ENCODE data around the gene KRTAP12-4.
"Not testable (repeated sequence)": the region's sequence is repeated elsewhere in the genome, so short reads cannot be mapped to it uniquely, and the experiment has no call there.

KRTAP12-4 gene

GRCh38 chr21:44686843-44687561 is 32.5 kb upstream of the KRTAP12-4 start:
- no peak for DNase-seq

DNA sequence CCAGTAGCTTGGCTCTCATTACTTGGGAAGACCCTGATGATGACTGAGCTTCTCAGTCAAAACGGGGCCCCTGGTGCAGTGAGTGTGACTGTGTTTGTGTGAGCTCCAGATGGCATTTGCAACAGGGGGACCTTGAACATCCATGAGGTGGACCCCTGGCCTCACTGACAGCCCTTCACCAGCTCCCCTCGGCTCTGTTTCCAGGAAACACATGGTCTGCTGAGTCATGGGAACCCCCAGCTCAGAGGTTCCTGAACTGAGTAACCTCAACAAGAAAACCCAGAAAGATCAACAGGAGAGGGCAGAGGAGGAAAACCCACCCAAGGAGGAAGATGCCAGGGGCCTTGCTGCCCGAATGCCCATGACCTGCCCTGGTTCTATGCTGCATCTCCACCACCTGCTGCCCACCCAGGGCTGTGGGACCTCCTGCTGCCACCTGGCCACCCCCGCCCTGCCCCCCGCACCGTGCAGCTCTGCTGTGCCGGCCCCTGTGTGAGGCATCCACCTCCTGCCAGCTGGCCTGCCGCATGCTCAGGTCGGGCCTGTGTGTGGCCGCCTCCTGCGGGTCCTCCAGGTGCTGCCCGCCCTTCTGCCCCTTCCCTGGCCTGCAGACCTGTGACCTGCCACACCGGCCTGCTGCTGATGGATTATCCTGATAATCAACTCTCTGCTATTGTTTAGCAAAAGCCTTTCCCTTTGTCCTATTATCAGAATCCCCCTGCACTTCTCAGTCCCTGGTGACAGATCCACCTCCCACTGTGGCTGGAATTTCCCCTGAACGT is 31.7 kb upstream of the KRTAP12-4 start:
- no peak for DNase-seq

DNA sequence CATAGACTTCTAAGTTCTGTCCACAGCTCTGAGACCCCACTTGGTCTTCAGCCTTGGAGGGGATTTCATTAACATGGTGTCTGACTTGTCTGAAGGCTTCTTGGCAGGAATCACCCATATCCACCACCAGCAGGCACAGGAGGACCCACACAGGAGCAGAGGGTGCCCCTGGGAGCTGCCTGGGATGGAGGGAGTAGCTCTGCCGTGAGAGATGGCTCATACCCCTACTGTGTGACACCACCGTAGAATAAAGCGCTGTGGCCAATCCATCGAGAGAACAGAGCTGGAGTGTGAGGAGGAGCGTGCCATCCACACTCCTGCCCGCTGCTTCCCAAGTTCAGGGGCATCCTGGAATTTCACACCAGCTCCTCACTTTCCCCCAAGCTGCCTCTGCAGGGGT is 30.6 kb upstream of the KRTAP12-4 start:
- DNase-seq: not testable (repeated sequence)

DNA sequence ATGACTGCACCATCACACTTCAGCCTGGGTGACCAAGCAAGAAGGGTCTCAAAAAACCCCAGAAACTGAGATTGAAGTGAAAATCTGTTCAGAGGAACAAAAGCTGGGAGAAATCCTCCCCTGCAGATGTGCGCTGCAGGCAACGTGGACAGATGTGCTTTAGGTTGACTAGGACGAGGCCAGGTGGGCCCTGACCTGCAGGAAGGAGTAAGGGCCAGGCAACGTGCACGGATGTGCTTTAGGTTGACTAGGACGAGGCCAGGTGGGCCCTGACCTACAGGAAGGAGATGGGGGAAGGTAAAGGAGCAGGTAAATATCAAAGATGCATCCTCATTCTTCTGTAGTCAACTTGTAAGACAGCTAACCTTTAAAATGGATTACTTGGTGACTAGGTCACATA is 30.0 kb upstream of the KRTAP12-4 start:
- no peak for DNase-seq

- no peak for DNase-seq
Observed at GRCh38 chr21:44684077-44684476, 29.6 kb upstream of the KRTAP12-4 start.

DNA sequence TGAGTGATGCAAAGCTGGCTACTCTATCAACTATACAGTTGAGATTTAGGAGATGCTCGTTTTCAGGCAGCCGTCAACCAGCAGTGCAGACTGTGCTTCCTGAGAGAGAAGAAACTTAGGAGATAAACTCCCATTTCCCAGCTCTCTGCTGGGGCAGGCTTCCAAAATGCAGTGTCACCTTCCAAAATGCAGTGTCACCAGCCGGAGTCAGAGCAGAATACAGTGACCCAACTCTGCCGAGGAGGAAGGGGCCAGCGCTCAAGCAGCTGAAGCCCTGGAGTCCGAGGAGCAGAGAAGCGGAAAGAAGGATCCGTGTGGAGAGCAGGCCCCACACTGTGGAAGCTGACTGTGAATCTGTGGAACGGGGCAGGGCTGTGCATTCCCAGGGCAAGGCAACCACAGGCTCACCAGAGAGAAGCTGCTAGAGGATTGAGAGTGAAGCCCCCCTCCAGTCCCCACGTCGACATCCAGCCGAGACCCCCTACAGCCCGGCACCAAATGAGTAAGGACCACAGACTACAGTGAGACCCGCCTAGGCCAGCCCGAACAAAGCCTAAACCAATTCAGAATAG is 28.2 kb upstream of the KRTAP12-4 start:
- DNase-seq: no peak

DNA sequence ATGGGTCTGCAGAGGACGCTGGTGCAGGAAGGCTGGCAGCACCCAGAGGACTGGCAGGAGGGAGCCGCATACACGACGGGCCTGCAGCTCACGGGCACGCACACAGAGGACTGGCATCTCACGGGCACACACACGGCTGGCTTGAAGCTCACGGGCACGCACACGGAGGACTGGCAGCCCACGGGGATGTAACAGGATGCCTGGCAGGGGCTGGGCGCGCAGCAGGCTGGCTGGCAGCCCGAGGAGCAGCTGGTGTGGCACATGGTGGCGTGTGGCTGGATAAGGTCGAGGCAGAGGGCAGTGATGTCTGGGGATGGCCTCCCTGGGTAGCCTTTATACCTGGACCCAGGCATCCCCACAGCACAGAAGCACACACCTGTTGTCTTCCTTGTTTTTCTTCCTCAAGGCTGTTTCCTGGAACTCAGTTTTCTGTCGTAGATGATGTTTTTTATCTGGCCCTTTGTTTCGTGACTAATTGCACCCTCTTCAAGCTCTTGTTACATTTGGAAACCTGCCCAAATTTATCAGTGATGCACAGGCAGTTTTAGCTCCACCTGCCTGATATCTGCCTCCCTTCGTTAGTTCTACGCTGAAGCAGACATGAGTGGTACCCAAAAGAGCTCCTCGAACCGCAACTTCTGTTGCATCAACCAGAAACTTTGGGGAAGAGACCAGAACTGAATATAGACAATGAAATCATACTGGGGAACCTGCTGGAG is 27.6 kb upstream of the KRTAP12-4 start, which contains the start of gene KRTAP12-1:
KRTAP12-1 (minus strand) TSS at position 303 of the 719 bp plus-strand sequence; CDS start at position 263, 40 bp downstream.
- no peak for DNase-seq

GRCh38 chr21:44681152-44681551 is 26.7 kb upstream of the KRTAP12-4 start:
- no peak for DNase-seq

DNA sequence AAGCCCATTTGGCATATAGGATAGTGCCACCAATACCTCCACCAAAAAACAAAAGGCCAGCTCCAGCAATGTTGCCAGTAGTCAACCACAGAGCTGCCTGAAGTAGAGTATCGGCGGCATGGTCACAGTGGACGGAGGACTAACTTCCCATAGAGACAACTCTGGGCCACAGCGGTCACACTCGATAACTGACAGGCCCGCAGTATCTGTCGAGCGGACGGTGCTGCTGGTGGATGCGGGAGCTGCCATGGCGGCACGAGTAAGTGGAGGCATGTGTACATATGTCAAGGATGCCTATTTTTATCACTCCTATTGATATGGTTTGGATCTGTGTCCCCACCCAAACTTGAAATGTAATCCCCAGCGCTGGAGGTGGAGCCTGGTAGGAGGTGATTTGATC is 23.4 kb upstream of the KRTAP12-4 start:
- no peak for DNase-seq

GRCh38 chr21:44671911-44672310 is 17.5 kb upstream of the KRTAP12-4 start:
- DNase-seq: no peak

DNA sequence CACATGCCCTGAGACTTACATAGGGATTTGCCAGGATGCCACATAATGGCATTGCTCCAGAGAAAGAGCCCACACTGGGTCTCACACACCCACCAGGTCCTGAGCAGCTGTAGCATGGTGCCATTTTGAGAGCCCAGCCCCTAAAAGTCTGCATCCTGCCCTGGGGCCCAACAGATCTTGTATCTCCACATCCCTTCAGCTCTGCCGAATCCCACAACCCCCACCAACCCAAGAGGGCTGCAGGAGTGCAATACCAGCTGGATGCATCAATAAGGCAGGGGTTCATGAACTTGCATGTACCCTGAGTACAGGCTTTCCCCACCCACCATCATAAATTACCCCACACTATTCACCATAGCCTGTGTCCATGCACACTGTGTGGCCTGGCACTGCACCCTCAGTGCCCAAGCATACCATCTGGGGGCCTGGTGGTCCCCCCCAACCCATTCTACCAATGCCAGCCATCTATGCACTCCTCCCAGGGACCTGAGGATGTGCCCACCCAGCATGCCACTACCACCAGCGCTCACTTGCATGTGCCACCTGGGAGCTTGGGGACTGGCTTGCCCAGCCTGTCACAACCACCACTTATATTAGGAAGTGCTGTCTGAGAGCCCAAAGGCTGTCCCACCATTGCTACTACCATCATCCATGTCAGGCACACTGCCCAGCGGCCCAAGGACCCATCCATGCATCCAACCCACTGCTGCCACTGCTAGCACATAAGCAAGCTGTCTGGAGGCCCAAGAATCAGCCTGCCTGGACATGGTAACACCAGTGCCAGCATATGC is 16.4 kb upstream of the KRTAP12-4 start:
- DNase-seq: no peak

- no peak for DNase-seq
Observed at GRCh38 chr21:44667612-44668011, 13.2 kb upstream of the KRTAP12-4 start.

- DNase-seq: no peak
Observed at GRCh38 chr21:44666401-44667320, 12.2 kb upstream of the KRTAP12-4 start, which contains the start of gene KRTAP12-2. Gene KRTAP12-2 (minus strand): TSS chr21:44666927. CDS start chr21:44666886, 41 bp downstream.

GRCh38 chr21:44664691-44665090 is 10.2 kb upstream of the KRTAP12-4 start:
- no peak for DNase-seq

- not testable (repeated sequence) for DNase-seq
Observed at GRCh38 chr21:44661567-44661966, 7.1 kb upstream of the KRTAP12-4 start.

DNA sequence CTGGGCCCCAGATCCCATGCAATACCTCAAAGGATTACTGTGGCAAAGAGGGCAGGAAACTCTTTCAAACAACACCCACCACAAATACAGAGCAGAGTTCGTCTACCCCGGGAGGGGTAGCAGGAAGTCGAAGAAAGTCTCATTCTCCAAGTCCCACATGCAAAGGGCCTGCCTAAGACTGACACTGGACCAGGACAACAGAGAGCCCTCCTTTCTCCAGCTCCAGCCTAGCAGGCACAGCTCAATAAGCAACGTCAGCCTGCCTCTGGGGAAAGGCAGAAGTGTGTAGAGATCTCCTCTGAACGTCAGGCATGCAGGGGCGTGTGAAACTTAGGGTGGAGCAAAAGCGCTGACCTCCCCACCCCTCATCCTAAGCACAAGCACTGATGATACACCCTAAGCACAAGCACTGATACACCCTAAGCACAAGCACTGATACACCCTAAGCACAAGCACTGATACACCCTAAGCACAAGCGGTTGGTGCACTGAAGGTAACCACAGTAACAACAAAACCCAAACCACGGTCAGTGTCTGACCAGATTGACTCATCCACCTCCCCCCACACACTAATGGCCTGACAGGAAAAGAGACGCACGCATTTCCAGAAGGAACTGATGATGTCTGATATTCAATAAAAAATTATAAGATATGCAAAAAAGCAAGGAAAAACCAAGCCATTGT is 4.6 kb upstream of the KRTAP12-4 start:
- DNase-seq: no peak

DNA sequence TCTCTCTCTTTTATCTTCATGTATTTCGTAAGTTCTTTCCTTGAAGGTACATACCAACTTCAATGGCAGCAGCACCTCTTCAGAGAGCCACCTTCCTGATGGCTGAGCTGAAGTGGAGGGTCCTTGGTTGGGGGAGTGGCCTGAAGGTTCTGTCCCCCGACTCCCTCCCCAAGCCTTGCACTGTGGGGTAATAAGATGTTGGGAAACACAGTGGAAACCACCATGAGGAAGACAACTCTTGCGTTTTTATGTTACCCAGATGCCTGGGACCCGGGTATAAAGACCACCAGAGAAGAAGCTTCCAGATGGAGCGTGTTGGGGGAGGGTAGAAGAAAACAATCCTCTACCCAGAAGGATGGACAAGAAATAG is 4.1 kb upstream of the KRTAP12-4 start:
- no peak for DNase-seq

DNA sequence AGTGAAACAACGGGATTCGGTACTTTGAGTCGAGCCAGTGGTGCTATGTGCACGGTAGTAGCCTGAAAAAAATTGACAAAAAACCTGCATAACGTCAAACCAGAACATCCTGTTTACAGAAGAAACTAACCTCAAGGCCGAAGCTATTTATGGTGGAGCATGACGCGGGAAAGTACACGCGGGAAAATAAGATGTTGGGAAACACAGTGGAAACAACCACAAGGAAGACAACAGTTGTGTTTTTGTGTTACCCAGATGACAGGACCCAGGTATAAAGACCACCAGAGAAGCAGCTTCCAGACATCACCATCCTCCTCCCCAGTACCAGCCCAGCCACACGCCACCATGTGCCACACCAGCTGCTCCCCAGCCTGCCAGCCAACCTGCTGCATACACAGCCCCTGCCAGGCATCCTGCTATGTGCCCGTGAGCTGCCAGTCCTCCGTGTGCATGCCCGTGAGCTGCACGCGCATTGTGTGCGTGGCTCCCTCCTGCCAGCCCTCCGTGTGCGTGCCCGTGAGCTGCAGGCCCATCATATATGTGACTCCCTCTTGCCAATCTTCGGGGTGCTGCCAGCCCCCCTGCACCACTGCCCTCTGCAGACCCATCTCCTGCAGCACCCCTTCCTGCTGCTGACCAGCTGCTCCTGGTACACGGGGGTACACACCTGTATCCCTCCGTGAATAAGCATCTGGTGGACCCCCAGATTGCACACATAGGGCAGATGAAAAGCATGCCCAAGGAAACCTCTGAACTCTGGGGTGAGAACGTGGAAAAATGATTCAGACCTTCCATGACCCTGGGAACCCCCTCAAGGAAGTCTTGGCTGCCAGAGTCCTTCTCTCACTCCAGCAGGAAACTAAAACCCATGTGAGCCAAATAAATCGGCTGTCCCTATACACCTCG is 3.4 kb upstream of the KRTAP12-4 start, which contains the start of gene KRTAP12-3:
KRTAP12-3 (plus strand) TSS at position 298 of the 906 bp plus-strand sequence; CDS start at position 346, 48 bp downstream.
- no peak for DNase-seq

DNA sequence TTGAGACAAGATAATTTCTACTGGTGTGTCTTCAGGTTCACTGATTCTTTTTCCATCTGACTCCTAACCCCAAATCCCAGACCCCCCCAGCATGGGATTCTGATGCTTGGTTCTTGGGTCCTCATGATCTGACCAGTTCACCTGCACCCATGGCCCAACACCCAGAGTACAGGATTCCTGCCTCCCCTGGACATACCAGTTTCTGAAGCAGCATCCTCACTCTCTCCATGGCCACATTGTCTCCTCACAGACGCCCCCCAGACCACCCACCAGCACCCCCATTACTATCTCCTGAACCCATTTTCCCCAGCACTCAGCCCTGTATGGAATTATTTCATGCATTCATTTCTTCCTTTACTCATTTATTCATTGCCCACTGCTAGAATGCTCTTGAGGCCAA is 2.4 kb upstream of the KRTAP12-4 start:
- no peak for DNase-seq
